Ishikawa (cell line): ENCODE data around the gene GAS6.

Experiments used
- CEBPB ChIP-seq: IDR thresholded peaks from 2 replicates; pipeline ENCODE4 v1.6.1; 2012
- CREB1 ChIP-seq: IDR thresholded peaks from 2 replicates; pipeline ENCODE4 v1.6.1; 2012; ENCODE audit warnings: low read depth
- EGR1 ChIP-seq: IDR thresholded peaks from 2 replicates; pipeline ENCODE4 v1.6.1; 2012
- EP300 ChIP-seq: IDR thresholded peaks from 2 replicates; pipeline ENCODE4 v1.6.1; 2012; ENCODE audit warnings: borderline replicate concordance
- FOXM1 ChIP-seq: IDR thresholded peaks from 2 replicates; pipeline ENCODE4 v1.6.1; 2012; ENCODE audit warnings: low read depth, borderline replicate concordance
- MAX ChIP-seq: IDR thresholded peaks from 2 replicates; pipeline ENCODE4 v1.6.1; 2012
- NFIC ChIP-seq: IDR thresholded peaks from 2 replicates; pipeline ENCODE4 v1.6.1; 2012
- RAD21 ChIP-seq: IDR thresholded peaks from 2 replicates; pipeline ENCODE4 v1.6.1; 2012; ENCODE audit warnings: low read depth
- REST ChIP-seq: IDR thresholded peaks from 2 replicates; pipeline ENCODE4 v1.6.1; 2012; ENCODE audit warnings: low read depth, mild to moderate bottlenecking
- TAF1 ChIP-seq: IDR thresholded peaks from 2 replicates; pipeline ENCODE4 v1.6.1; 2012; ENCODE audit warnings: low read depth, mild to moderate bottlenecking
- TCF12 ChIP-seq: IDR thresholded peaks from 2 replicates; pipeline ENCODE4 v1.6.1; 2012; ENCODE audit warnings: low read depth
- TEAD4 ChIP-seq: IDR thresholded peaks from 2 replicates; pipeline ENCODE4 v1.6.1; 2012
- YY1 ChIP-seq: IDR thresholded peaks from 2 replicates; pipeline ENCODE4 v1.6.1; 2012; ENCODE audit warnings: low read depth
- ZBTB7A ChIP-seq: IDR thresholded peaks from 2 replicates; pipeline ENCODE4 v1.6.1; 2012; ENCODE audit warnings: low read depth
- TF ChIP-seq, protein P1 (sequence below): IDR thresholded peaks from 2 replicates; pipeline ENCODE4 v1.6.1; 2012

The GAS6 gene

GRCh38 chr13:113874579-113875428 is 10.9 kb upstream of the GAS6 start:
- no peak for TF ChIP-seq NFIC

- no peak for TF ChIP-seq YY1
- TF ChIP-seq, protein P1, sequence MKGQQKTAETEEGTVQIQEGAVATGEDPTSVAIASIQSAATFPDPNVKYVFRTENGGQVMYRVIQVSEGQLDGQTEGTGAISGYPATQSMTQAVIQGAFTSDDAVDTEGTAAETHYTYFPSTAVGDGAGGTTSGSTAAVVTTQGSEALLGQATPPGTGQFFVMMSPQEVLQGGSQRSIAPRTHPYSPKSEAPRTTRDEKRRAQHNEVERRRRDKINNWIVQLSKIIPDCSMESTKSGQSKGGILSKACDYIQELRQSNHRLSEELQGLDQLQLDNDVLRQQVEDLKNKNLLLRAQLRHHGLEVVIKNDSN = no peak
- TF ChIP-seq ZBTB7A = no peak
- no peak for TF ChIP-seq EGR1
- TF ChIP-seq EP300 = no peak
- no peak for TF ChIP-seq TAF1
- no peak for TF ChIP-seq REST
- TF ChIP-seq TCF12 = no peak
Observed at GRCh38 chr13:113874177-113874576, 10.3 kb upstream of the GAS6 start.

DNA sequence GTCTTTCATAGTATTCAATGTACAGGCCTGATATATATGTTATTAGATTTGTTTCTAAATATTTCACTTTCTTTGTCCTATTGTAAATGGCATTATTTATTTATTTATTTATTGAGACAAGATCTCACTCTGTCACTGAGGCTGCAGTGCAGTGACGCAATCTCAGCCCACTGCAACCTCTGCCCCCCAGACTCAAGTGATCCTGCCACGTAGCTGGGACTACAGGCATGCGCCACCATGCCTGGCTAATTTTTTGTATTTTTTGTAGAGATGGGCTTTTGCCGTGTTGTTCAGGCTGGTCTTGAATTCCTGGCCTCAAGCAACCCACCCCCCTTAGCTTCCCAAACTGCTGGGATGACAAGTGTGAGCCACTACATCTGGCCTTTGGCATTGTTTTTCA is 5.4 kb upstream of the GAS6 start:
- TF ChIP-seq TAF1 (no peak), TCF12 (no peak), EGR1 (no peak), MAX (no peak)

DNA sequence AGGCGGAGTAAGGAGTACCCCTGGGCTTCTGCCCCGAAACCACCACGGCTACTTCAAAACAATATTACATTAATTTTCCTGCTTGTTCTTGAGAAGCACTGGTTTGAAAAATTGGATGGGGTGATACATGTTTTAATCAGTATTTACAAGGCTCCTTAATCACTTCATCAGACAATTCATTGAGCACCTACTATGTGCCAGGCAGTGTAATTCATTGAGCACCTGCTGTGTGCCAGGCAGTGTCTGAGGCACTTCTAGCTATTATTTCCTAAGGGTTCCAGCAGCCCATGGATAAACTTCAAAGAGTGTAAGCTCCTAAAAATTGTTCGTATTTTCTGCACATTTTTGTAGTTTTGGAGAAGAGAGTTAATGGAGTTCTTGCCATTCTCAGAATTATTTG is 1.6 kb upstream of the GAS6 start:
- TF ChIP-seq NFIC (no peak), TAF1 (no peak), MAX (no peak), CEBPB (no peak), EP300 (no peak), TEAD4 (no peak), RAD21 (no peak), EGR1 (no peak), CREB1 (no peak), TCF12 (no peak)
- TF ChIP-seq, protein P1 = no peak

GRCh38 chr13:113864273-113864890 is 506 bp upstream of the GAS6 start:
- TF ChIP-seq TEAD4 (no peak), YY1 (no peak), EGR1 (no peak), TCF12 (no peak), EP300 (no peak), REST (no peak), FOXM1 (no peak), CREB1 (no peak), RAD21 (no peak), TAF1 (no peak), MAX (no peak), NFIC (no peak), CEBPB (no peak)
- TF ChIP-seq, protein P1 = no peak
